IMR-90 (cell line): ENCODE data around the gene HIVEP1. TPM values are rescaled to one million over a fixed set of nuclear protein-coding genes. Genes with fewer than 3 reads are reported as not detected.
A peak's percentile ranks its signal among the peaks of the same experiment; 100 is the strongest.

Experiments
- ATAC-seq: fragments of 200-7000 bp; cut with Tn5 transposase; 2 replicates; pipeline ENCODE4 v1.9.1; 2020; ENCODE audit warnings: low read depth, mild to moderate bottlenecking, moderate library complexity
- BruUV-seq: library from RNA; stranded (reverse); fragments of 400-500 nt; replicated peaks from 2 replicates; lab custom pipeline; 2021; lab: Mats Ljungman, UMichigan
- CTCF ChIA-PET: fragments of 300-600 bp; formaldehyde crosslinking; extraction: SDS; loops from one replicate; lab custom pipeline; 2021; ENCODE audit warnings: antibody characterized with exemption; lab: Yijun Ruan, JAX
- POLR2A ChIA-PET: fragments of 300-600 bp; sonication (Branson Sonifier 250); formaldehyde crosslinking; loops from one replicate; lab custom pipeline; 2022; ENCODE audit warnings: antibody characterized with exemption; ENCODE audit not compliant: unreplicated experiment; lab: Charles Lee
- DNase-seq: peaks from one replicate; pipeline ENCODE4 v3.0.0; 2013
- H2AFZ ChIP-seq: replicated peaks from 2 replicates; pipeline ENCODE3; 2013; ENCODE audit warnings: low read length, mild to moderate bottlenecking; ENCODE audit not compliant: poor library complexity
- H2AK5ac ChIP-seq: 2 replicates; pipeline ENCODE4 v1.6.1; 2013; ENCODE audit warnings: low read depth, low read length, inconsistent platforms
- H2AK9ac ChIP-seq: replicated peaks from 2 replicates; pipeline ENCODE3; 2013; ENCODE audit warnings: mild to moderate bottlenecking, low read depth, low read length, moderate library complexity; ENCODE audit not compliant: poor library complexity
- H2BK120ac ChIP-seq: 2 replicates; pipeline ENCODE4 v1.6.1; 2013; ENCODE audit warnings: low read depth, low read length, inconsistent platforms
- H2BK15ac ChIP-seq: 3 replicates; pipeline ENCODE4 v1.6.1; 2013; ENCODE audit warnings: low read depth, low read length, inconsistent platforms
- H2BK20ac ChIP-seq: 2 replicates; pipeline ENCODE4 v1.6.1; 2013; ENCODE audit warnings: low read depth, mild to moderate bottlenecking, inconsistent platforms, low read length, moderate library complexity
- H2BK5ac ChIP-seq: 2 replicates; pipeline ENCODE4 v1.6.1; 2013; ENCODE audit warnings: mild to moderate bottlenecking, low read depth, low read length, inconsistent platforms; ENCODE audit not compliant: poor library complexity, severe bottlenecking
- H3K14ac ChIP-seq: replicated peaks from 2 replicates; pipeline ENCODE4 v1.6.1; 2013; ENCODE audit warnings: low read depth, low read length, inconsistent platforms
- H3K18ac ChIP-seq: 2 replicates; pipeline ENCODE4 v1.6.1; 2013; ENCODE audit warnings: low read depth, low read length, control low read depth
- H3K23ac ChIP-seq: 2 replicates; pipeline ENCODE4 v1.6.1; 2013; ENCODE audit warnings: low read depth, low read length, inconsistent platforms
- H3K27ac ChIP-seq: 2 replicates; pipeline ENCODE4 v1.5.1; 2013; ENCODE audit warnings: mild to moderate bottlenecking, control low read depth, low read length; ENCODE audit not compliant: insufficient read depth
- H3K27me3 ChIP-seq: 2 replicates; pipeline ENCODE4 v1.6.1; 2013; ENCODE audit warnings: low read length; ENCODE audit not compliant: control insufficient read depth, insufficient read depth
- H3K36me3 ChIP-seq: 2 replicates; pipeline ENCODE4 v1.6.1; 2013; ENCODE audit warnings: low read length, mixed read lengths; ENCODE audit not compliant: control insufficient read depth, insufficient read depth
- H3K4ac ChIP-seq: 2 replicates; pipeline ENCODE4 v1.6.1; 2013; ENCODE audit warnings: low read depth, low read length, inconsistent platforms
- H3K4me1 ChIP-seq: 2 replicates; pipeline ENCODE4 v1.6.1; 2013; ENCODE audit warnings: low read length, mixed read lengths; ENCODE audit not compliant: control insufficient read depth, insufficient read depth
- H3K4me2 ChIP-seq: 2 replicates; pipeline ENCODE4 v1.6.1; 2013; ENCODE audit warnings: low read depth, mild to moderate bottlenecking, control low read depth, low read length, moderate library complexity
- H3K4me3 ChIP-seq: 2 replicates; pipeline ENCODE4 v1.5.1; 2013; ENCODE audit warnings: low read depth, mild to moderate bottlenecking, control low read depth, low read length, moderate library complexity; ENCODE audit not compliant: insufficient read depth
- H3K56ac ChIP-seq: 2 replicates; pipeline ENCODE4 v1.6.1; 2013; ENCODE audit warnings: low read length, inconsistent platforms; ENCODE audit not compliant: insufficient read depth; ENCODE audit errors: extremely low read depth
- H3K79me1 ChIP-seq, 2 experiments: 2 replicates each; pipeline ENCODE4 v1.6.1; 2013; ENCODE audit warnings: low read length in 2 of 2, inconsistent platforms in 1 of 2, low read depth in 1 of 2
- H3K9ac ChIP-seq: 2 replicates; pipeline ENCODE4 v1.6.1; 2013; ENCODE audit warnings: low read depth, low read length, control low read depth
- H3K9me1 ChIP-seq: 2 replicates; pipeline ENCODE4 v1.6.1; 2013; ENCODE audit warnings: low read length, inconsistent platforms; ENCODE audit not compliant: insufficient read depth
- H3K9me3 ChIP-seq: 2 replicates; pipeline ENCODE4 v1.6.1; 2013; ENCODE audit warnings: low read length; ENCODE audit not compliant: control insufficient read depth, insufficient read depth
- H4K20me1 ChIP-seq: 2 replicates; pipeline ENCODE4 v1.6.1; 2013; ENCODE audit warnings: low read length, inconsistent platforms; ENCODE audit not compliant: insufficient read depth
- H4K5ac ChIP-seq: 2 replicates; pipeline ENCODE4 v1.6.1; 2013; ENCODE audit warnings: mild to moderate bottlenecking, low read depth, low read length, control low read depth
- H4K8ac ChIP-seq, 2 experiments: 2 replicates each; pipeline ENCODE4 v1.6.1; 2013; ENCODE audit warnings: low read depth in 2 of 2, low read length in 2 of 2, control low read depth in 1 of 2, inconsistent platforms in 1 of 2
- H4K91ac ChIP-seq: 2 replicates; pipeline ENCODE4 v1.6.1; 2013; ENCODE audit warnings: low read depth, low read length, inconsistent platforms; ENCODE audit not compliant: insufficient read depth
- BHLHE40 ChIP-seq: fragments of 150-350 bp; IDR thresholded peaks from 2 replicates; pipeline ENCODE4 v1.6.1; 2016; ENCODE audit warnings: mild to moderate bottlenecking, low read depth, low read length
- CEBPB ChIP-seq: IDR thresholded peaks from 2 replicates; pipeline ENCODE4 v1.6.1; 2012; ENCODE audit warnings: low read depth, low read length, improper control_type of control experiment
- CTCF ChIP-seq: conservative IDR thresholded peaks from 2 replicates; pipeline ENCODE4 v1.5.1; 2012; ENCODE audit warnings: mild to moderate bottlenecking, low read depth, low read length, improper control_type of control experiment
- FOS ChIP-seq: fragments of 150-350 bp; IDR thresholded peaks from 2 replicates; pipeline ENCODE4 v1.6.1; 2016; ENCODE audit warnings: low read depth, low read length
- MAFK ChIP-seq: IDR thresholded peaks from 2 replicates; pipeline ENCODE4 v1.6.1; 2012; ENCODE audit warnings: low read depth, low read length, improper control_type of control experiment
- MAZ ChIP-seq: IDR thresholded peaks from 2 replicates; pipeline ENCODE4 v1.6.1; 2012; ENCODE audit warnings: low read depth, mild to moderate bottlenecking, low read length, improper control_type of control experiment, moderate library complexity, borderline replicate concordance
- MXI1 ChIP-seq: IDR thresholded peaks from 2 replicates; pipeline ENCODE4 v1.6.1; 2012; ENCODE audit warnings: low read depth, mild to moderate bottlenecking, low read length, moderate library complexity, borderline replicate concordance
- NFE2L2 ChIP-seq: fragments of 150-350 bp; IDR thresholded peaks from 2 replicates; pipeline ENCODE4 v1.6.1; 2016; ENCODE audit warnings: low read depth, mild to moderate bottlenecking, low read length
- POLR2A ChIP-seq: IDR thresholded peaks from 2 replicates; pipeline ENCODE4 v1.6.1; 2012; ENCODE audit warnings: mild to moderate bottlenecking, low read depth, low read length
- RAD21 ChIP-seq: IDR thresholded peaks from 2 replicates; pipeline ENCODE4 v1.6.1; 2012; ENCODE audit warnings: low read length, improper control_type of control experiment
- RCOR1 ChIP-seq: IDR thresholded peaks from 2 replicates; pipeline ENCODE4 v1.6.1; 2012; ENCODE audit warnings: mild to moderate bottlenecking, low read length, improper control_type of control experiment; ENCODE audit not compliant: insufficient replicate concordance
- RFX5 ChIP-seq: IDR thresholded peaks from 2 replicates; pipeline ENCODE4 v1.8.0; 2012; ENCODE audit warnings: low read depth, mild to moderate bottlenecking, low read length, moderate library complexity
- SMC3 ChIP-seq: fragments of 150-350 bp; IDR thresholded peaks from 2 replicates; pipeline ENCODE4 v1.6.1; 2016; ENCODE audit warnings: low read depth, mild to moderate bottlenecking, antibody characterized with exemption, low read length, moderate library complexity
- USF2 ChIP-seq: fragments of 150-350 bp; IDR thresholded peaks from 2 replicates; pipeline ENCODE4 v1.6.1; 2017; ENCODE audit warnings: mild to moderate bottlenecking, antibody characterized with exemption, low read length, low read depth
- WGBS, 2 experiments: methylation state at CpG; one replicate each; pipeline versions ENCODE4 v1.1.5 to v1.1.7; 2013; ENCODE audit warnings: missing lambda C conversion rate in 2 of 2; ENCODE audit not compliant: insufficient read length in 1 of 2; ENCODE audit errors: extremely low coverage in 2 of 2; 5-methylcytosine and 5-hydroxymethylcytosine counted together
- dilution Hi-C: fragments of 300-500 bp; cut with HindIII; formaldehyde crosslinking; loops from one replicate; pipeline ENCODE4 v1.14.3; 2018; ENCODE audit warnings: low sequenced_read_pairs; ENCODE audit not compliant: unreplicated experiment
- in situ Hi-C: fragments of 300-500 bp; cut with MboI; formaldehyde crosslinking; loops from 3 replicates; pipeline ENCODE4 v1.14.3; 2019; ENCODE audit warnings: low sequenced_read_pairs, inconsistent platforms, mixed read lengths
- intact Hi-C: fragments of 100-400 bp; cut with micrococcal nuclease; formaldehyde crosslinking; loops from 2 replicates; pipeline ENCODE4 v1.10.0; 2022
- polyA plus RNA-seq, 3 experiments: library from polyadenylated mRNA; depleted of rRNA; stranded (reverse); fragments of >200 nt; gene quantifications; 2 replicates each; pipeline ENCODE4 v1.2.3, GENCODE V29; 2012; ENCODE audit warnings: low replicate concordance in 1 of 3
- total RNA-seq: library from RNA; depleted of rRNA; stranded (reverse); fragments of >200 nt; gene quantifications from 2 replicates; pipeline ENCODE4 v1.2.3, GENCODE V29; 2012
- TF ChIP-seq, protein P1 (sequence below): fragments of 150-350 bp; IDR thresholded peaks from 2 replicates; pipeline ENCODE4 v1.6.1; 2016; ENCODE audit warnings: low read depth, mild to moderate bottlenecking, low read length, moderate library complexity, borderline replicate concordance

HIVEP1 gene
- total and polyA plus RNA-seq, 2 of the 4 experiments (the other 2 are of a cell fraction) = 13.0 to 17.2 TPM

- ATAC-seq = no peak
- WGBS, 2 experiments = no CpG with 5 or more reads among the region's 1 CpG
- no TSS peak for BruUV-seq
Observed at GRCh38 chr6:12022481-12022880, 10.4 kb downstream of the HIVEP1 start.

More at GRCh38 chr6:12022481-12022880, 10.4 kb downstream of the HIVEP1 start:
- peaks cover 31 to 62% of the 10 kb centered on the region in 2 experiments for H3K79me1 ChIP-seq
- peak overlapping the region in 1 of 2 experiments; percentile 14; a peak in 2 of 4 replicates for H4K8ac ChIP-seq
- no peak overlapping the region for H3K23ac ChIP-seq
- dilution Hi-C loops (no loop called here), intact Hi-C loops (no loop called here), in situ Hi-C loops (no loop called here)
- peak overlapping the region; percentile 78; the same call in 1 of the 2 replicates for H2BK120ac ChIP-seq
- no peak overlapping the region for H3K4me3 ChIP-seq
- CTCF ChIA-PET = no interaction called here
- peaks cover 13% of the 10 kb centered on the region; the same call in 1 of the 2 replicates for H3K9me1 ChIP-seq
- H2BK20ac ChIP-seq = peak overlapping the region; percentile 68
- peaks cover 4% of the 10 kb centered on the region; the same call in 1 of the 2 replicates for H4K20me1 ChIP-seq
- H3K4me2 ChIP-seq = no peak overlapping the region
- H2AFZ ChIP-seq = no peak overlapping the region
- peaks cover 13% of the 10 kb centered on the region for H3K36me3 ChIP-seq
- DNase-seq = no peak
- peak overlapping the region; percentile 92; the same call in 1 of the 2 replicates for H2AK5ac ChIP-seq
- H3K9me3 ChIP-seq = no peaks in the 10 kb centered on the region
- peak overlapping the region; percentile 79; the same call in 1 of the 2 replicates for H3K18ac ChIP-seq
- no peak overlapping the region for H2BK15ac ChIP-seq
- H3K27me3 ChIP-seq = no peaks in the 10 kb centered on the region
- H2AK9ac ChIP-seq = no peak overlapping the region
- no peak overlapping the region for H3K56ac ChIP-seq
- H3K14ac ChIP-seq = peak overlapping the region; percentile 73
- TF ChIP-seq POLR2A (no peak), BHLHE40 (no peak), MAFK (no peak), FOS (no peak), USF2 (no peak), RFX5 (no peak), CEBPB (no peak), CTCF (no peak), RAD21 (no peak), NFE2L2 (no peak), RCOR1 (no peak), SMC3 (no peak), MAZ (no peak), MXI1 (no peak)
- TF ChIP-seq, protein P1, sequence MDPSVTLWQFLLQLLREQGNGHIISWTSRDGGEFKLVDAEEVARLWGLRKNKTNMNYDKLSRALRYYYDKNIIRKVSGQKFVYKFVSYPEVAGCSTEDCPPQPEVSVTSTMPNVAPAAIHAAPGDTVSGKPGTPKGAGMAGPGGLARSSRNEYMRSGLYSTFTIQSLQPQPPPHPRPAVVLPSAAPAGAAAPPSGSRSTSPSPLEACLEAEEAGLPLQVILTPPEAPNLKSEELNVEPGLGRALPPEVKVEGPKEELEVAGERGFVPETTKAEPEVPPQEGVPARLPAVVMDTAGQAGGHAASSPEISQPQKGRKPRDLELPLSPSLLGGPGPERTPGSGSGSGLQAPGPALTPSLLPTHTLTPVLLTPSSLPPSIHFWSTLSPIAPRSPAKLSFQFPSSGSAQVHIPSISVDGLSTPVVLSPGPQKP = no peak
- H3K9ac ChIP-seq = no peak overlapping the region
- H3K4ac ChIP-seq = peak overlapping the region; percentile 76
- H4K5ac ChIP-seq = peak overlapping the region; percentile 67; the same call in 1 of the 2 replicates
- peak overlapping the region; percentile 66 for H2BK5ac ChIP-seq
- POLR2A ChIA-PET = no interaction called here
- H4K91ac ChIP-seq = peak overlapping the region; percentile 41; the same call in 1 of the 2 replicates
- no peak overlapping the region for H3K27ac ChIP-seq
- peaks cover 15% of the 10 kb centered on the region for H3K4me1 ChIP-seq
